ENCODE data around the gene ABCC1.
"Not testable (repeated sequence)": the region's sequence is repeated elsewhere in the genome, so short reads cannot be mapped to it uniquely, and the experiment has no call there.

Gene ABCC1

DNA sequence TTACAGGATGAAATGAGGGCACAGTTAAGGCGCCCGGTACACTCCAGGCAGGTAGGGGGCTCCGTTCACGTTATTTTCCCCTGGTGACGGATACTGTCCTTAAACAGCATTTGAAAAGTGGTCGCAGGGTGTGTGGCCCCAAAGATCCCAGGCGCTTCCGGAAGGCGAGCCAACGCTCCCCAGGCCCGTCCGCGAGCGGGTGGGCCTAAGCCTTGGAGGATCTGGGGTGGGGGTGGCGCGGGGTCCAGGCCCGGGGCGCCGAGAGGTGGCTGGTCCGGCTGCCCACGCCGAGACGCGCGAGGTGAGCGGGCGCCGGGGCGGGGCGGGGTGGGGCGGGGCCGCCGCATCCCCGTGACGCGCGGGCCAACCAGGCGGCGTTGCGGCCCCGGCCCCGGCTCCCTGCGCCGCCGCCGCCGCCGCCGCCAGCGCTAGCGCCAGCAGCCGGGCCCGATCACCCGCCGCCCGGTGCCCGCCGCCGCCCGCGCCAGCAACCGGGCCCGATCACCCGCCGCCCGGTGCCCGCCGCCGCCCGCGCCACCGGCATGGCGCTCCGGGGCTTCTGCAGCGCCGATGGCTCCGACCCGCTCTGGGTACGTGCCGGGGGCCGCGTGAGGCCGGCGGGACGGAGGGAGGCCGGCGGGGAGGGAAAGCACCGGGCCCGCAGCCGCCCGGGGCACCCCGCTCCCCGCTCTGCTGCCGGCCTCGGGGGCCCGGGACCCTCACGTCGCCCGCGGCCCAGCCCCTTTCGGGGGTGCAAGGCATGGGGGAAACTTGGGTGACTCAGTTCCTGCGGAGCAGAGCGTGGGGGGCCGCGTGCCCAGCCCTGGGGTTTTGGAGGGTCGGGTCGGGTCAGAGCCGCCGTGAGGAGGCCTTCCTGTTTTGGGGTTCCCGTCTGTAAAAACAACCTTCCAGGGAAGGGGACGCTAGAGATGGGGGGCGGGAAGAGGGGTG, at the start of gene ABCC1:
Gene ABCC1 (plus strand): TSS at position 407 of the 951 bp plus-strand sequence. CDS start 136 bp downstream, at position 543.
- peak; percentile 65 for DNase-seq

DNA sequence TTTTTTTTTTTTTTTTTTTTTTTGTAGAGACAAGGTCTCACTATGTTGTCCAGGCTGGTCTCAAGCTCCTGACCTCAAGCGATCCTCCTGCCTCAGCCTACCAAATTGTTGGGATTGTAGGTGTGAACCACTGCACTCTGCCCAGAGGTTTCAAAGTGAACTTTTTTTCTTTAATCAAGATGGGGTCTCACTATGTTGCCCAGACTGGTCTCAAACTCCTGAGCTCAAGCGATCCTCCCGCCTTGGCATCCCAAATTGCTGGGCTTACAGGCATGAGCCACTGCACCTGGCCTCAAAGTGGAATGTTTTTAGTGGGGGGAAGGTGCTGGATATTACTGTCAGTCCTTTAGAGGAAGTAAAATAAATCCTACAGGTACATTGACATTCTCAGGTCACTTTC, 49.1 kb upstream of the ABCC1 start:
- DNase-seq = no peak

DNA sequence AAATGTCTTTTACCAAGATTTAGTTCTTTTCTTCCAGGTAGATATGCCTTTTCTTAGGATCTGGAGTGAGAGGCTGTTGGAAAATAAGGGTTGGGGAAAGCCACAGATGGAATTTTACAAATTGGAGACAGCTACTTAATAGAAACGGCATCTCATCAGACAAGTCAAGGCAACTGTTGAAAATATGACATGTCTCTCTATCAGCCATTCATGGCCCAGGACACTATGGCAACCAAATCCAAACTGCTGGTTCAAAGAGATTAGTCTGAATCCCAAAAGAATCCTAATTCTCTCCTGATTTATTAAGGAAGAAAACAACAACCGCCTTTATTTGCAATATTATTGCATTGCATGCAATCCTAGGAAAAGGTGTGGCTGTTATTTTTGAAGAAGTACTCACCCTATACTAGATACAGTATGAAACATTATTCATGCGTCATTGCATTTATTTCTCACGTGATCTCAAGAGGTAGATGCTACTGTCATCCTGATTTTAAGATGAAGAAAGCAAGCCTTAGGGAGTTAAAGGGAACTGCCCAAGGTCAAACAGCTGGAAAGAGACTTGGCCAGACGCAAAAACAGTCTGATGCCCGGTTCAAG, 48.4 kb upstream of the ABCC1 start:
- no peak for DNase-seq

DNA sequence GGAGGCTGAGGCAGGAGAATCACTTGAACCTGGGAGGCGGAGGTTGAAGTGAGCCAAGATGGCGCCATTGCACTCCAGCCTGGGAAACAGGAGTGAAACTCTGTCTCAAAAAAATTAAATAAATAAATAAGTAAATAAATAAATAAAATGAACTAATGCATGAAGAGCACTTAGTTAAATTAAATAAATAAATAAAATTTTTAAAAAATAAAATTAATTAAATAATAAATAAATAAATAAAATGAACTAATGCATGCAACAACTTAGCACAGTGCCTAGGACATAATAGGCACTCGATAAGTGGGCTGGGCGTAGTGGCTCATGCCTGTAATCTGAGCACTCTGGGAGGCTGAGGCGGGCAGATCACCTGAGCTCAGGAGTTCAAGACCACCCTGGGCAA, 45.5 kb upstream of the ABCC1 start:
- no peak for DNase-seq

DNA sequence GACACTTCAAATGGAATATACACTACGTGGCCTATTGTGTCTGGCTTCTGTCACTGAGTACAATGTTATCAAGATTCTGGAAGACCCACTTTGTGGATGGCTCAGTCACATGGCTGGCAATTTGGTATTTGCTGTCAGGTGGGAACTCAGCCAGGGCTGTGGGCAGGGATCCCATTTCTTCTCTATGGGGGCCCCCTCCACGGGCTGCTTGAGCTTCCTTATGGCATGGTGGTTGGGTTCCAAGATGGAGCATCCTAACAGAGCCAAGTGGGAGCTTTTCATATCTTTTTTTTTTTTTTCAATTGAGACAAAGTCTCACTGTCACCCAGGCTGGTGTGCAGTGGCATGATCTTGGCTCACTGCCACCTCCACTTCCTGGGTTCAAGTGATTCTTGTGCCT, 43.0 kb upstream of the ABCC1 start:
- no peak for DNase-seq

DNA sequence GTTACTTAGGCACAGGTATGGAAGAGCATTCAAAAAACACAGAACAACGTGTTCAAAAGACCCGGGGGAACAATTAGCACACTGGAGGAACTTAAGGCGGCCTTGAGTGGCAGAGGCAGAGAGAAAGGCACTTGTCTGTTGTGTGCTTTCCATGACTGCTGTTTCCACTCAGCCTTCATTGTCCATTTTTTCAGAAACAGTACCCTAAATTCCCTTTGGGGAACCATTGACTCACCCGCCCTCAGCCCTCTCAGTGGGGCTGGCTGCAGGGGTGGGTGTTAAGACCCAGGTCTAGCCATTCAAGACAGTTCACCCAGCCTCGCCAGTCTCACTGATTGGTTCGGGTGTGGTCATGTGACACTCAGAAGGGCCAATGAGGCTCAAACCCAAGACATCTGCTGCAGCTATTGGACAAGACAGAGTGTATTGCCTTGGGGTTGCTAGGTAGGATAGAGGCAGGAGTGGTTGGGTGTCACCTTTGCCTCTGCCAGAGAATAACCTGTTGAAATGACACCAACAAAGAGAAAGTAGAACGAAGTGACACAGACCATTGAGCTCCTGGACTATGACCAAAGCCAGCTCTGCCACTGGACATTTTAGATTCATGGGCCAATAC, 41.4 kb upstream of the ABCC1 start:
- peak; percentile 78 for DNase-seq

DNA sequence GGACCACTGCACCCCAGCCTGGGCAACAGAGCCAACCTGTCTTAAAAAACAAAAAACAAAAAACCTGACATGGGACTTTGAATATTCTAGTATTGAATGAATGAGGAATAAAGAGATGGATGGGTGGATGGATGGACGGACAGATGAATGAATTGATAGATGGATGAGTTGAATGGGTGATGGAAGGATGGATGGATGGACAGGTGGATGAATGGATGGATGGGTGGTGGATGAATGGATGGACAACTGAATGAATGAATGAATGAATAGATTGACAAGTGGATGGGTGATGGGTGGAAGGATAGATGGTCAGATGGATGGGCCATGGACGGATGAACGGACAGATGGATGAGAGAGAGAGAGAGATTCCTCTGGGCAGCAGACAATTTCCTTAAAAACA, 38.2 kb upstream of the ABCC1 start:
- no peak for DNase-seq

DNA sequence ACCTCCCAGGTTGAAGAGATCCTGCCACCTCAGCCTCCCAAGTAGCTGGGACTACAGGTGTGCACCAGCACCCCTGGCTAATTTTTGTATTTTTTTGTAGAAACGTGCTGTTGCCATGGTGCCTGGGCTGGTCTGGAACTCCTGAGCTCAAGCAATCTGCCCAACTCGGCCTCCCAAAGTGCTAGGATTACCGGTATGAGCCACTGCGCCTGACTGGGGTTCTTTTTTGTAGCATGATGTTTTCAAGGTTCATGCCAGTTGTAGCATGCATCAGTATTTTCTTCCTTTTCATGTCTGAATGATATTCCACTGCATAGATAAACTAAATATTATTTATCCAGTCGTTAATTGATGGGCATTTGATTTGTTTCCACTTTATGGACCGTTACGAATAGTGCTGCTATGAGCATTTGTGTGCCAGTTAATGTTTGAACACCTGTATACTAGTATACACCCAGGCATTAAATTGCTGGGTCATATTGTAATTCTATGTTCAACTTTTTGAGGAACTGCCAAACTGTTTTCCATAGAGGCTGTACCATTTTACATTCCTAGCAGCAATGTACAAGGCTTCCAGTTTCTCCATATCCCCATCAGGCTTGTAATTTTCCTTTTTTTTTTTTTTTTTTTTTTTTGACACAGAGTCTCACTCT, 36.2 kb upstream of the ABCC1 start:
- DNase-seq = no peak

DNA sequence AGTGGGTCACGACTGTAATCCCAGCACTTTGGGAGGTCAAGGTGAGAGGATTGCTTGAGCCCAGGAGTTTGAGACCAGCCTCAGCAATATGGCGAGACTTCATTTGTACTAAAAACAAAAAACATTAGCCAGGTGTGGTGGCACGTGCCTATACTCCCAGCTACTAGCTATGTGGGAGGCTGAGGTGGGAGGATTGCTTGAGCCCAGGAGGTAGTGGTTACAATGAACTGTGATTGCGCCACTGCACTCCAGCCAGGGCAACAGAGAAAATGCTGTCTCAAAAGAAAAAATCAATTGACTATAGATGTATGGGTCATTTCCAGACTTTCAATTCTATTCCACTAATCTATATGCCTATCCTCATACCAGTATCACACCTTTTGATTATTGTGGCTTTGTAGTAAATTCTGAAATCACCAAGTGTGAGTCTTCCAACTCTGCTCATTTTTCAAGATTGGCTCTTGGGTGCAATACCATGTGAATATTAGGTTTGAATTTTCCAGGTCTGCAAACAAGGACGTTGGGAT, 33.8 kb upstream of the ABCC1 start:
- DNase-seq = no peak

DNA sequence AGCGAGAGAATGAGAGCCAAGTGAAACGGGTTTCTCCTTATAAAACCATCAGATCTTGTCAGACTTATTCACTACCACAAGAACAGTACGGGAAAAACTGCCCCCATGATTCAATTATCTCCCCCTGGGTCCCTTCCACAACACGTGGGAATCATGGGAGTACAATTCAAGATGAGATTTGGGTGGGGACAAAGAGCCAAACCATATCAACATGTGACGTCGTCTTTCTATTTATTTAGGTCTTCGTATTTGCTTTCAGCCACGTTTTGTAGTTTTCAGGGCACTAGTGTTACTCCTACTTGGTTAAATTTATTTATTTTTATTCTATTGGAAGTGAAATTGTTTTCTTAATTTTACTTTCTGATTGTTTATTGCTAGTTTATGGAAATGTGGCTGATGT, 33.1 kb upstream of the ABCC1 start:
- DNase-seq = no peak

DNA sequence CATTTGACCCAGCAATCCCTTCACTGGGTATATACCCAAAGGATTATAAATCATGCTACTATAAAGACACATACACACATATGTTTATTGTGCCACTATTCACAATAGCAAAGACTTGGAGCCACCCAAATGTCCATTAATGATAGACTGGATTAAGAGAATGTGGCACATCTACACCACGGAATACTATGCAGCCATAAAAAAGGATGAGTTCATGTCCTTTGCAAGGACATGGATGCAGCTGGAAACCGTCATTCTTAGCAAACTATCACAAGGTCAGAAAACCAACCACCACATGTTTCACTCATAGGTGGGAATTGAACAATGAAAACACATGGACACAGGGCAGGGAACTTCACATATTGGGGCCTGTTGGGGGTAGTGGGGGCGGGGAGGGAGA, 31.1 kb upstream of the ABCC1 start:
- not testable (repeated sequence) for DNase-seq

DNA sequence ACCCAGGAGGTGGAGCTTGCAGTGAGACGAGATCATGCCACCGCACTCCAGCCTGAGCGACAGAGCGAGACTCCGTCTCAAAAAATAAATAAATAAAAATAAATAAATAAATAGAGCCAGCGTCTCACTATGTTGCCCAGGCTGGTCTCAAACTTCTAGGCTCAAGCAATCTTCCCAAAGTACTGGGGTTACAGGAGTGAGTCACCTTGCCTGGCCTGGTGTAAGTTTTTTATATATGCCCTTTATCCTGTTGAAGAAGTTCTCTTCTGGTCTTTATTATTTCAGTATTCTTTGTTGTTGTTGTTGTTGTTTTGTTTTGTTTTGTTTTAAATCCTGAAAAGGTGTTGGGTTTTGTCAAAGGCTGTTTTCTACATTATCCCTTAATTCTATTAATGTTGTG, 30.1 kb upstream of the ABCC1 start:
- no peak for DNase-seq

DNA sequence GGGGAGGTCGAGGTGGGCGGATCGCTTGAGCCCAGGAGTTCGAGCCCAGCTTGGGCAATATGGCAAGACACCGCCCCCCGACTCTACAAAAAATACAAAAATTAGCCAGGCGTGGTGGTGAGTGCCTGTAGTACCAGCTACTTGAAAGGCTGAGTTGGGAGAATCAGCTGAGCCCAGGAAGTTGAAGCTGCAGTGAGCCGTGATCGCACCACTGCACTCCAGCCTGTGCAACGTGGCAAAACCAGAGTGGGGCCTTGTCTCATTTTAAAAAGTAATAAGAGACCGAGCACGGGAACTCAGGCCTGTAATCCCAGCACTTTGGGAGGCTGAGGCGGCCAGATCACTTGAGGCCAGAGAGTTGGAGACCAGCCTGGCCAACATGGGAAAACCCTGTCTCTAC, 24.4 kb upstream of the ABCC1 start:
- no peak for DNase-seq

DNA sequence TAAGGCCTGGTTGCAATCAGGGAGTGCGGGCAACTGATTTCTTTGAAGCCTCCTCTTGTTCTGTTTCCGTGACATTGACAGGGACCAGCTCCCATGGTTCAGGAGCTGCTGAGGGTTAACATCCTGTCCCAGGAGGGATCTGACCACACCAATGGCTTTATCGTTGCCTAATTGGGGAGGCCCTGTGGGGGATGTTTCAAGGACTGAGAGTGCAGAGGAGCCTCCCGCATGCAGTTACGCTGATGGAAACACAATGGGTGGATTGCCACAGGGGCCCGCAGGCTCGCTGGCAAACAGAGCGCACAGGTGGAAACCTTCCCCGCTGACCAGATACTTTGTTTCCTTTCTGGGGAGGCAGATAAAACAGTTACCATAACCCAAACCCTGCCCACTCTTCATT, 23.8 kb upstream of the ABCC1 start:
- no peak for DNase-seq

DNA sequence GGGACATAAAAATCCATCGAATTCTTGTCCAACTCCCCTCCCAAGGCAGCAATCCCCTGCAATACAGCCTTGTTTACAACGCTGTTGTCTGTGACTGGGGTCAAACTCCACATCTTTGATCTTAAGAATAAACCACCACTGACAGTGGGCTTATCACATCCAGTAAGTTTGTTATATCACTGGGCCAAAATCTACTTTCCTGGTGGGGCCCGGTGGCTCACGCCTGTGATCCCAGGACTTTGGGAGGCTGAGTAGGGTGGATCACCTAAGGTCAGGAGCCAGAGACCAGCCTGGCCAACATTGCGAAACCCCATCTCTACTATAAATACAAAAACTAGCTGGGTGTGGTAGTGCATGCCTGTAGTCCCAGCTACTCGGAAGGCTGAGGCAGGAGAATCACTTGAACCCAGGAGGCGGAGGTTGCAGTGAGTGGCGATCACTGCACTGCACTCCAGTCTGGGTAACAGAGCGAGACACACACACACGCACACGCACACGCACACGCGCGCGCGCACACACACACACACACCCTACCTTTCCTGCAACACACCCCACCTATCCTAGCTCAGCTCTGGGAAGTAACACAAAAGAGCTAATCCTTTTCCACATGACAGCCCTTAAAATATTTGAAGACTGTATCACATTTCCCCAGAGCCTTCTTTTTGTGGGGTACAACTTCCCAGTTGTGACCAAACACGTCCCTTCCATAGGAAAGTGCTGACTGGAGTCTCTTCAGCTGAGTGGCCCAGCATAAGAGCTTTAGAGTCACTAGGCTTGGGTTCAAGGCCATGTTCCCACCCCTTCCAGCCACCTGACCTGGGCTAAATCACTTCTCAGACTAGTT, 20.9 kb upstream of the ABCC1 start:
- no peak for DNase-seq

DNA sequence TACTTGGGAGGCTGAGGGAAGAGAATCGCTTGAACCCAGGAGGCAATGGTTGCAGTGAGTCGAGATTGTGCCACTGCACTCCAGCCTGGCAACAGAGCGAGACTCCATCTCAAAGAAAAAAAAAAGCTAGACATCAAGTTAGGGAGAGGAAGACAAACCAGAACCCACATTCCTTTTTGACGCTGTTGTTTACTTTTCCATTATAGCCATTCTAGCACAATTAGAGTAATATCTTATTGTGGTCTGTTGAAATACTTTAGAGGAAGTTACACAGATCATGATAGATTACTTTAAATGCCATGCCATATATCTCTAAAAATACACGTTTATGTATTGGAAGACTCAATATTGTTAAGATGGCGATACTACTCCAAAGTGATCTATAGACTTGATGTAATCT, 16.5 kb upstream of the ABCC1 start:
- no peak for DNase-seq

DNA sequence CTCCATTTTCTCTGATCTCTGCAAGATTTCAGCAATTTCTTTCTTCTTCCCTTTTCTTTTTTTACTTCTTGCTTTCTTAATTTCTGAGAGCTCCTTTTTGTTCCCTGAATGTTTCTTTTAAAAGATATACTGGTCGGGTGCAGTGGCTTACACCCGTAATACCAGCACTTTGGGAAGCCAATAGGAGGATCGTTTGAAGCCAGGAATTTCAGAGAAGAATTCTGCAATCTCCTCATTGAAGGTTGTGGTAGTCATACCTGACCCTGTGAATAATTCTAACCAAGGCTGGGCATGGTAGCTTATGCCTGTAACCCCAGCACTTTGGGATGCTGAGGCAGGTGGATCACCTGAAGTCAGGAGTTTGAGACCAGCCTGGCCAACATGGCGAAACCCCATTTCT, 15.6 kb upstream of the ABCC1 start:
- no peak for DNase-seq

DNA sequence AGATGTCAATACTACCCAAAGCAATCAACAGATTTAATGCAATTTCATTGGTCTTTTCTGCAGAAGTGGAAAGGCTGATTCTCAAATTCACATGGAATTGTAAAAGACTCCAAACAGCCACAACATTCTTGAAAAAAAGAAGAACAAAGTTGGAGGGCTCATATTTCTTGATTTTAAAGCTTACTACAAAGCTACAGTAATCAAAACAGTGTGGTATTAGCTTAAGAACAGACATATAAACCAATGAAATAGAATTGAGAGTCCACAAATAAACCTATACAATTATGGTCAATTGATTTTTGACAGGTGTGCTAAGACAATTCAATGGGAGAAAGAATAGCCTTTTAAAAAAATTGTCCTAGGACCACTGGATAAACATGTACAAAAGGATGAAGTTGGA, 14.4 kb upstream of the ABCC1 start:
- no peak for DNase-seq

DNA sequence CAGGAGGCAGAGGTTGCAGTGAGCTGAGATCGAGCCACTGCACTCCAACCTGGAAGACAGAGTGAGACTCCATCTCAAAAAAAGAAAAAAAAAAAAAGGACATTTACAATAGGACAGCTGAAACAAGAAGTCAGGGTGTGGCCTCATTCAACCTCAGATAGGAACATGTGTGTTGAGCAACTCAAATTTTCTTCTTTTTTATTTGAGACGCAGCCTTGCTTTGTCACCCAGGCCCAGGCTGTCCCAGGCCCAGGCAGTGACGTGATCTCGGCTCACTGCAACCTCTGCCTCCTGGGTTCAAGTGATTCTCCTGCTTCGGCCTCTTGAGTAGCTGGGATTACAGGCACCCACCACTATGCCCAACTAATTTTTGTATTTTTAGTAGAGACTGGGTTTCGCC, 12.6 kb upstream of the ABCC1 start:
- not testable (repeated sequence) for DNase-seq

DNA sequence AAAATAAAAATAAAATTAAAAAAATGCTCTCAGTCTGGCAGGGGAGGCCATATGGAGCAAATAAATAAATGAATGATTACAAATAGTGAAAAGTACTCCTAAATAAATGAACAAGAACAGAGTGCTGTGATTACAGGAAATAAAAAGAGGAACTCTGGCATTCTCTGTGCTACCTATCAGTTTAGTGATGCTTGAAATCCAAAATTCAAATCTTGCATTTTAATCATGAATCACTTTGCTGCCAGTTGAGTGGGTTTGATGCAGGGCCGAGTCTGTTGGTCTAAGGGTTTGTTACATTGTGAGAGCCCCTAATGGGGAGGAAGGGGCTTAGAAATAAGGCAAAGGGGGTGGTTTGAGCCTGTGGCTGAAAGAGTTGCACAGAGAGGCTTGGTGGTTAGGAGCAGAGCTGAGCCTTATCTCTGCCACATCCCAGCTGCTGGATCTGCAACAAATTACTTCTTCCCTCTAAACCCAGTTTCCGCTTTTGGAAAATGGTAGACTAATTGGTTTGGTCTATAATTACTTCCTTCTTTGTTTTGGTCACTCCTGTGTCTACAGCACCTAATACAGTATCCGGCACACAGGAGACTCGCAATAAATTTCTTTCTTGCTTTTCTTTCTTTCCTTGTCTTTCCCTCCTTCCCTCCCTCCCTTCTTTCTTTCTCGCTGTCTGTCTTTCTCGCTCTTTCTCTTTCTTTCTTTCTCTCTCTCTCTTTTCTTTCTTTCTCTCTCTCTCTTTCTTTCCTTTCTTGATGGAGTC, 6.3 kb upstream of the ABCC1 start:
- no peak for DNase-seq

DNA sequence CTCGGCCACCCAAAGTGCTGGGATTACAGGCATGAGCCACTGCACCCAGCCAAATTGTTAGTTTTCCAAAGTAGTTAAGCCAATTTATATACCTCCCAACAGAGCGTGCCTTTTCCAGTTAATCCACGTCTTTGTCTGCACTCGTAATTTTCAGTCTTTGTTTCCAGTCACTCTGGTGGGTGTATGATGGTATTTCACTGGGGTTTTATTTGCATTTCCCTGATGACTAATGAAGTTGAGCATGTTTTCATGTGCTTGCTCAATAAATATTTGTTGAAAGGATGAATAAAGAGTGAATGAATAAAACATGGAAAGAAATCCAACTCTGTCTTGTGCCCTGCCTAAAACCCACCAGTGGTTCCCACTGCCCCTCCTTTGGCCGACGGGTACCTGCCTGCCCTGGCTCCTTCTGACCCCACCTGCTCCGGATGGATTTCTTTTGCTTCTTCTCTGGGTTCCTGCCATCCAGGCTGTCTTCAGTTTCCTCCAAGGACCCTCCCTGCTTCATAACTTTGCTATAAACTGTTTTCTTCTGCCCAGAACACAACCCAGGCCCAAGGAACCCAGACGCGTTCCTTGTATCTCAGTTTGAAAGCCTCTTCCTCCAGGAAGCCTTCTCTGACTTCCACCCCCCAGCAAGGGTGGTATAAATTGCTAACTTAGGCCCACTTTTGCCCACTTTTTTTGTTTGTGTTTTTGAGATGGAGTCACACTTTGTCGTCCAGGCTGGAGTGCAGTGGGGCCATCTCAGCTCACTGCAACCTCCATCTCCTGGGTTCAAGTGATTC, 3.0 kb upstream of the ABCC1 start:
- DNase-seq = peak; percentile 64
